AG04450 (cell line): ENCODE data around the gene GYG1. TPM values are rescaled to one million over a fixed set of nuclear protein-coding genes. Genes with fewer than 3 reads are reported as not detected.
"Not testable (repeated sequence)": the region's sequence is repeated elsewhere in the genome, so short reads cannot be mapped to it uniquely, and the experiment has no call there.

Source experiments
- CTCF ChIA-PET: fragments of 300-600, 350-600 bp; formaldehyde crosslinking; extraction: SDS; loops from one replicate; lab custom pipeline; 2022; ENCODE audit warnings: antibody characterized with exemption, inconsistent platforms; lab: Charles Lee
- POLR2A ChIA-PET: fragments of 350-600 bp; formaldehyde crosslinking; extraction: SDS; loops from one replicate; lab custom pipeline; 2021; ENCODE audit warnings: antibody characterized with exemption, inconsistent platforms; lab: Yijun Ruan, JAX
- DNase-seq: peaks from one replicate; pipeline ENCODE4 v3.0.0-alpha.2; 2011; ENCODE audit warnings: low read depth, low spot score
- H3K27ac ChIP-seq: one replicate; pipeline ENCODE4 v1.5.1; 2012; ENCODE audit warnings: low read depth, low read length, control low read depth
- H3K27me3 ChIP-seq: one replicate; pipeline ENCODE4 v1.6.0; 2012; ENCODE audit warnings: low read length; ENCODE audit not compliant: control insufficient read depth, insufficient read depth
- H3K4me3 ChIP-seq: 2 replicates; pipeline ENCODE4 v1.5.1; 2011; ENCODE audit warnings: mild to moderate bottlenecking, low read depth, low read length, control low read depth
- H3K9me3 ChIP-seq: 2 replicates; pipeline ENCODE4 v1.5.1; 2012; ENCODE audit warnings: low read length; ENCODE audit not compliant: control insufficient read depth, insufficient read depth
- polyA plus RNA-seq: library from polyadenylated mRNA; depleted of rRNA; stranded (reverse); fragments of >200 nt; gene quantifications from 2 replicates; pipeline ENCODE4 v1.2.3, GENCODE V29; 2011
- TF ChIP-seq, protein P1 (sequence below): IDR thresholded peaks from 2 replicates; pipeline ENCODE4 v1.5.1; 2011; ENCODE audit warnings: low read depth, low read length, control low read depth, inconsistent platforms

Gene GYG1
- polyA plus RNA-seq, 1 experiment, result 75.2 TPM

DNA sequence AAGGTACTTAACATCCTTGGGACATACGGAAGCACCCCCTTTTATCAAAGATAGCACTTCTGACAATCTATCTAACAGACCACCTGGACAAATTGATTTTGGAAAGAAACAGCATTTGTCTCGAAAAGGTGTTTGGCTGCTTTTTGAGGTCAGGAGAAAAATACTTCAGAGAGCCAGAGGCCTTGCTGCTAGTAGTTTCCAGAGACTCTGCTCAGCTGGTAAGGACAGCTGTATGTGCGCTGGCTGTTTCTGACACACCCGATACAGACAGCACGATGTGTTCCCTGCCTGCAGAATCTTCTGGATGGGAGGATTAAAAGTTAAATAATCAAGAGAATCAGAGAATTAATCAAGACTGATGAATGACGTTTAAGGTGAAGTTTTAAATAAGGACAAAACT lies 15.6 kb upstream of the GYG1 start:
- no peak overlapping the region for H3K27ac ChIP-seq
- CTCF ChIA-PET, result interaction anchor here (0.6 to 1.9 kb wide), 3 partner anchors 14 to 21 kb away, joined by 3 to 4 read pairs (median 3); no protein-coding TSS in a partner anchor
- no peak overlapping the region for H3K4me3 ChIP-seq
- POLR2A ChIA-PET, result interaction anchor here (0.9 kb wide), 1 partner anchor 16 kb away, joined by 4 read pairs; the partner anchor contains the start of gene GYG1
- TF ChIP-seq, protein P1, sequence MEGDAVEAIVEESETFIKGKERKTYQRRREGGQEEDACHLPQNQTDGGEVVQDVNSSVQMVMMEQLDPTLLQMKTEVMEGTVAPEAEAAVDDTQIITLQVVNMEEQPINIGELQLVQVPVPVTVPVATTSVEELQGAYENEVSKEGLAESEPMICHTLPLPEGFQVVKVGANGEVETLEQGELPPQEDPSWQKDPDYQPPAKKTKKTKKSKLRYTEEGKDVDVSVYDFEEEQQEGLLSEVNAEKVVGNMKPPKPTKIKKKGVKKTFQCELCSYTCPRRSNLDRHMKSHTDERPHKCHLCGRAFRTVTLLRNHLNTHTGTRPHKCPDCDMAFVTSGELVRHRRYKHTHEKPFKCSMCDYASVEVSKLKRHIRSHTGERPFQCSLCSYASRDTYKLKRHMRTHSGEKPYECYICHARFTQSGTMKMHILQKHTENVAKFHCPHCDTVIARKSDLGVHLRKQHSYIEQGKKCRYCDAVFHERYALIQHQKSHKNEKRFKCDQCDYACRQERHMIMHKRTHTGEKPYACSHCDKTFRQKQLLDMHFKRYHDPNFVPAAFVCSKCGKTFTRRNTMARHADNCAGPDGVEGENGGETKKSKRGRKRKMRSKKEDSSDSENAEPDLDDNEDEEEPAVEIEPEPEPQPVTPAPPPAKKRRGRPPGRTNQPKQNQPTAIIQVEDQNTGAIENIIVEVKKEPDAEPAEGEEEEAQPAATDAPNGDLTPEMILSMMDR, result no peak
- no peak for DNase-seq
- H3K9me3 ChIP-seq, result no peaks in the 10 kb centered on the region
- H3K27me3 ChIP-seq, result no peaks in the 10 kb centered on the region

DNA sequence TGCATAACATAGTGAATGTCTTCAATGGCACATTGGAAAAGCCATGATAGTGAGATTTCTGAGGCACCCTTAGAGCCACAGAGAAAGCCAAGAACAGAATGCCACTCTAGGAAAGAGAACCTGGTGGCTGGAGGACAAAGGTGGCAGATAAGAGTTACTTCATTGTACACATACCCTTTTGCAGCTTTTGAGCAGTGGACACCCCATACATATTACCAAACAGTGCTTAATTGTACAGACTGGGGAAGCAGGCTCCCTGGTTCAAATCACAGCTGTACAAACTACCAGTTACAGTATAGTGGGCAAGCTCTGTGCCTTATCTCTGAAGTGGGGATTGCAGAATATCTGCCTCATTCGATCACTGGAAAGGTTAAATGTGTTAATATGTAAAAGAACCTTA lies 10.1 kb upstream of the GYG1 start:
- Histone ChIP-seq H3K4me3 (no peak overlapping the region), H3K9me3 (no peaks in the 10 kb centered on the region), H3K27ac (no peak overlapping the region), H3K27me3 (no peaks in the 10 kb centered on the region)
- ChIA-PET POLR2A (no interaction called here), CTCF (interaction anchor here (2.6 kb wide), 1 partner anchor 26 kb away, joined by 11 read pairs; no protein-coding TSS in a partner anchor)
- TF ChIP-seq, protein P1, result no peak
- no peak for DNase-seq

DNA sequence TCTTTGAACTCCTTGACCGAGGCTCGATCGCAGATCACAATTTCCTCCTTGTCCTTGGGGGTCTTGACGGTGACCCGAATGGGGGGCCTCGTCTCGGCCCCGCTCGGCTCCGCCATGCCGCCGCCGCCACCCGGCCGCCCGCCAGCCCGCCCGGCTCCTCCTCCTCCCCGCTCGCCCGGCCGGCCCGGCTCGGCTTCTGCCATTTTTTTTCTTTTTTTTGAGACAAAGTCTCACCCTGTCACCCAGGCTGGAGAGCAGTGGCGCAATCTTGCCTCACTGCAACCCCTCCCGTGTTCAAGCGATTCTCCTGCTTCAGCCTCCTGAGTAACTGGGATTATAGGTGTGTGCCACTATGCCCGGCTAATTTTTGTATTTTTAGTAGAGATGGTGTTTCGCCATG lies 3.8 kb upstream of the GYG1 start:
- POLR2A ChIA-PET, result interaction anchor here (0.6 kb wide), 1 partner anchor 70 kb away, joined by 9 read pairs; no protein-coding TSS in a partner anchor

DNA sequence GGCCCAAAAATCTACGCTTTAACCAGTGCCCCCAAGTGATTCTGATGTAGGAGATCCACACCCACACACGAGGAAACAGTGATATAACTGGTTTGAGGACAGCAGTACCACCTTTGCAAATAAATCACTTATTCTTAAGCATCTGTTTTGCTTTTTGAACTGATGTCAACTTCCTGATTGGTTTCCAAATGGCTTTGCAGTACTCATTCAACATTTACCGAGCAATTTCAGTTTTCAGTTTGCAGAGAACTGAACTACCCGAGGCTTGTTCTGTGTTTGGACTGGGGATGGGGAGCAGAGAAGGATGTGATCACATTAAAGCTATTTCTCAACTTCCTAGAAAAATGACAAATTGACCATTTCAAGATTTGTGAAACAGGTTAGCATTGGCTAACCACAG lies 1.1 kb upstream of the GYG1 start:
- no peak overlapping the region for H3K27ac ChIP-seq
- TF ChIP-seq, protein P1, result no peak
- no peak for DNase-seq
- no peaks in the 10 kb centered on the region for H3K9me3 ChIP-seq
- H3K27me3 ChIP-seq, result no peaks in the 10 kb centered on the region
- ChIA-PET CTCF (interaction anchor here (0.6 to 1.5 kb wide), 6 partner anchors 12 to 1483 kb away, joined by 3 to 4 read pairs (median 3); no protein-coding TSS in a partner anchor), POLR2A (interaction anchor here (1.5 kb wide), 1 partner anchor 37 kb away, joined by 3 read pairs; no protein-coding TSS in a partner anchor)
- no peak overlapping the region for H3K4me3 ChIP-seq

More for the DNA sequence above, 3.8 kb upstream of the GYG1 start:
- DNase-seq, H3K27ac ChIP-seq, H3K27me3 ChIP-seq, CTCF ChIA-PET, H3K9me3 ChIP-seq, H3K4me3 ChIP-seq: not testable (repeated sequence)

DNA sequence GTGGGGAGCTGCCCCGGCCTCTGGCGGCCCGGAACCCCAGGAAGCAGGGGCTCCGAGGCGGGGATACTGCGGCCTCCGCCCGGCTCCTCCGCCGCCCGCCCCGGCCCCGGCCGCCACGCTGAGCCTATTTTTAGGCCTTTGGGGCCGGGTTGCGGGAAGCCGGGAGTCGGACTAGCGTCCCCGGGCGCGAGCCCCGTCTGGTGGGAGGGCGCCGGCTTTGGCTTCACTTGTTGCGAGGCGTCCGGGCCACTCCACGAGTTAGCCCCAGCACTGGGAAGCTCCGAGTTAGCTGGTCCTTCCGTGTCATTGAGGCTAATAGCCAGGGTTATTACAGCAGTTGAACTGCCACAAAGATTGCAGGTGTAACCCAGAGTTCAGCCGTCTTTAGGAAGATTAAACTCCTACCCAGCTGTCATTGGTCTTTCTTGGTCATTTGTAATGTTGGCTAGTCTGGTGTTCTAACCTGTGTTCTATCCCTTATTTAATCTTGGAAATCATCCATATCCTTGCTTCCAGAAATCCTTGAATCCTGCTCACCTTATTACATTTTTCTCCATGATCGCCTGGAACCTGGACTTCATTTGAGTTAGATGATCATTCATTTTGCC lies 791 bp downstream of the GYG1 start:
- H3K27ac ChIP-seq, result peak overlapping the region; percentile 65
- ChIA-PET CTCF (interaction anchor here (1.4 to 2.2 kb wide), 2 partner anchors 30 to 37 kb away, joined by 3 to 13 read pairs; no protein-coding TSS in a partner anchor), POLR2A (interaction anchor here (0.5 to 1.7 kb wide), 8 partner anchors 10 to 462 kb away, joined by 3 to 7 read pairs (median 3); no protein-coding TSS in a partner anchor)
- peak overlapping the region; percentile 68 for H3K4me3 ChIP-seq
- no peak for DNase-seq
- TF ChIP-seq, protein P1, result no peak
- H3K9me3 ChIP-seq, result no peaks in the 10 kb centered on the region
- H3K27me3 ChIP-seq, result no peaks in the 10 kb centered on the region
